WTC11 (cell line): Measurements from ENCODE around the gene CD96. TPM values are rescaled to one million over a fixed set of nuclear protein-coding genes. Genes with fewer than 3 reads are reported as not detected.

ENCODE experiments used
- ATAC-seq: fragments of 200-7000 bp; cut with Tn5 transposase; 2 replicates; pipeline ENCODE4 v1.10.0; 2021; ENCODE audit warnings: mild to moderate bottlenecking, moderate library complexity
- CTCF ChIA-PET: fragments of 300-600 bp; sonication (Branson Sonifier 250); formaldehyde crosslinking; loops from one replicate; lab custom pipeline; 2021; ENCODE audit warnings: antibody characterized with exemption; lab: Charles Lee
- POLR2A ChIA-PET: fragments of 350-600 bp; sonication (Branson Sonifier 250); formaldehyde crosslinking; loops from one replicate; lab custom pipeline; 2021; ENCODE audit warnings: antibody characterized with exemption; lab: Charles Lee
- DNase-seq: peaks from one replicate; pipeline ENCODE4 v3.0.0; 2021; ENCODE audit warnings: low spot score
- H3K27ac Mint-ChIP-seq: 2 replicates; pipeline ENCODE4 v1.8.0; 2021; ENCODE audit warnings: mixed read lengths
- H3K27me3 Mint-ChIP-seq: 2 replicates; pipeline ENCODE4 v1.8.0; 2021; ENCODE audit warnings: low read depth, mild to moderate bottlenecking, moderate library complexity, mixed read lengths
- H3K36me3 Mint-ChIP-seq: 2 replicates; pipeline ENCODE4 v1.8.0; 2021; ENCODE audit warnings: mixed read lengths
- H3K4me1 Mint-ChIP-seq: 2 replicates; pipeline ENCODE4 v1.8.0; 2022; ENCODE audit warnings: mixed read lengths
- H3K4me3 Mint-ChIP-seq: 2 replicates; pipeline ENCODE4 v1.8.0; 2021; ENCODE audit warnings: mild to moderate bottlenecking, moderate library complexity, mixed read lengths
- H3K9me3 Mint-ChIP-seq: 2 replicates; pipeline ENCODE4 v1.8.0; 2021; ENCODE audit warnings: mixed read lengths
- CBFB ChIP-seq: sonication (generic); formaldehyde crosslinking; IDR thresholded peaks from 2 replicates; pipeline ENCODE4 v1.8.1; 2022; ENCODE audit warnings: mild to moderate bottlenecking, low read depth, missing genetic modification reagents
- ETV6 ChIP-seq: sonication (generic); formaldehyde crosslinking; IDR thresholded peaks from 2 replicates; pipeline ENCODE4 v1.8.1; 2022; ENCODE audit warnings: mild to moderate bottlenecking, missing genetic modification reagents
- GTF2I ChIP-seq: fragments of 250-450 bp; sonication (Bioruptor Pico); conservative IDR thresholded peaks from 2 replicates; pipeline ENCODE4 v1.4.0; 2021; ENCODE audit warnings: mild to moderate bottlenecking
- JAZF1 ChIP-seq: fragments of 250-450 bp; sonication (Bioruptor Pico); IDR thresholded peaks from 2 replicates; pipeline ENCODE4 v1.9.0; 2021; ENCODE audit warnings: moderate library complexity, mild to moderate bottlenecking, inconsistent platforms
- NFYB ChIP-seq: sonication (generic); formaldehyde crosslinking; conservative IDR thresholded peaks from 2 replicates; pipeline ENCODE4 v1.8.0; 2022; ENCODE audit warnings: low read depth, missing genetic modification reagents
- NR1H2 ChIP-seq: sonication (generic); formaldehyde crosslinking; IDR thresholded peaks from 2 replicates; pipeline ENCODE4 v1.9.0; 2021; ENCODE audit warnings: mild to moderate bottlenecking, moderate library complexity, missing genetic modification reagents
- NR2C2 ChIP-seq: sonication (generic); formaldehyde crosslinking; IDR thresholded peaks from 2 replicates; pipeline ENCODE4 v1.8.0; 2022; ENCODE audit warnings: mild to moderate bottlenecking, missing genetic modification reagents
- RORB ChIP-seq: fragments of 250-450 bp; sonication (Bioruptor Pico); IDR thresholded peaks from 2 replicates; pipeline ENCODE4 v1.9.0; 2021; ENCODE audit warnings: mild to moderate bottlenecking
- SMAD4 ChIP-seq: sonication (generic); formaldehyde crosslinking; IDR thresholded peaks from 2 replicates; pipeline ENCODE4 v1.8.0; 2022; ENCODE audit warnings: mild to moderate bottlenecking, missing genetic modification reagents
- TEAD4 ChIP-seq: sonication (generic); formaldehyde crosslinking; IDR thresholded peaks from 2 replicates; pipeline ENCODE4 v1.8.0; 2022; ENCODE audit warnings: mild to moderate bottlenecking, missing genetic modification reagents
- ZBTB21 ChIP-seq: sonication (generic); formaldehyde crosslinking; IDR thresholded peaks from 2 replicates; pipeline ENCODE4 v1.8.1; 2023; ENCODE audit warnings: mild to moderate bottlenecking, missing genetic modification reagents, borderline replicate concordance
- ZNF121 ChIP-seq: sonication (generic); formaldehyde crosslinking; IDR thresholded peaks from 2 replicates; pipeline ENCODE4 v1.8.0; 2023; ENCODE audit warnings: missing genetic modification reagents
- ZNF263 ChIP-seq: sonication (generic); formaldehyde crosslinking; IDR thresholded peaks from 2 replicates; pipeline ENCODE4 v1.8.1; 2022; ENCODE audit warnings: low read depth, mild to moderate bottlenecking, moderate library complexity, missing genetic modification reagents
- ZNF396 ChIP-seq: fragments of 250-450 bp; sonication (Bioruptor Pico); IDR thresholded peaks from 2 replicates; pipeline ENCODE4 v1.8.0; 2021; ENCODE audit warnings: mild to moderate bottlenecking, moderate library complexity, borderline replicate concordance
- total RNA-seq: library from RNA; stranded (reverse); gene quantifications from 3 replicates; pipeline ENCODE4 v1.2.3, GENCODE V29; 2021
- TF ChIP-seq, protein P1 (sequence below): sonication (generic); formaldehyde crosslinking; IDR thresholded peaks from 2 replicates; pipeline ENCODE4 v1.8.0; 2022; ENCODE audit warnings: missing genetic modification reagents
- TF ChIP-seq, protein P2 (sequence below): sonication (generic); formaldehyde crosslinking; IDR thresholded peaks from 2 replicates; pipeline ENCODE4 v1.8.1; 2022; ENCODE audit warnings: mild to moderate bottlenecking, missing genetic modification reagents, moderate library complexity, borderline replicate concordance
- TF ChIP-seq, protein P3 (sequence below): sonication (generic); formaldehyde crosslinking; IDR thresholded peaks from 2 replicates; pipeline ENCODE4 v1.8.1; 2023; ENCODE audit warnings: mild to moderate bottlenecking, missing genetic modification reagents, moderate library complexity
- TF ChIP-seq, protein P4 (sequence below): fragments of 250-450 bp; sonication (Bioruptor Pico); IDR thresholded peaks from 2 replicates; pipeline ENCODE4 v1.8.0; 2021; ENCODE audit warnings: mild to moderate bottlenecking
- TF ChIP-seq, protein P5 (sequence below): fragments of 250-450 bp; sonication (Bioruptor Pico); conservative IDR thresholded peaks from 2 replicates; pipeline ENCODE4 v1.9.0; 2021; ENCODE audit warnings: mild to moderate bottlenecking
- TF ChIP-seq, protein P6 (sequence below): fragments of 250-450 bp; sonication (Bioruptor Pico); IDR thresholded peaks from 2 replicates; pipeline ENCODE4 v2.1.2; 2022; ENCODE audit warnings: mild to moderate bottlenecking, moderate library complexity
- TF ChIP-seq, protein P7 (sequence below): sonication (generic); formaldehyde crosslinking; IDR thresholded peaks from 2 replicates; pipeline ENCODE4 v1.8.1; 2022; ENCODE audit warnings: low read depth, mild to moderate bottlenecking, moderate library complexity, missing genetic modification reagents, borderline replicate concordance
- TF ChIP-seq, protein P8 (sequence below): fragments of 250-450 bp; sonication (Bioruptor Pico); IDR thresholded peaks from 2 replicates; pipeline ENCODE4 v1.9.0; 2021; ENCODE audit warnings: moderate library complexity, mild to moderate bottlenecking, inconsistent platforms, borderline replicate concordance
- TF ChIP-seq, protein P9 (sequence below): sonication (generic); formaldehyde crosslinking; IDR thresholded peaks from 2 replicates; pipeline ENCODE4 v1.8.1; 2023; ENCODE audit warnings: mild to moderate bottlenecking, missing genetic modification reagents

CD96 gene
- total RNA-seq, 1 experiment from 2014 or later, result 0.33 TPM

DNA sequence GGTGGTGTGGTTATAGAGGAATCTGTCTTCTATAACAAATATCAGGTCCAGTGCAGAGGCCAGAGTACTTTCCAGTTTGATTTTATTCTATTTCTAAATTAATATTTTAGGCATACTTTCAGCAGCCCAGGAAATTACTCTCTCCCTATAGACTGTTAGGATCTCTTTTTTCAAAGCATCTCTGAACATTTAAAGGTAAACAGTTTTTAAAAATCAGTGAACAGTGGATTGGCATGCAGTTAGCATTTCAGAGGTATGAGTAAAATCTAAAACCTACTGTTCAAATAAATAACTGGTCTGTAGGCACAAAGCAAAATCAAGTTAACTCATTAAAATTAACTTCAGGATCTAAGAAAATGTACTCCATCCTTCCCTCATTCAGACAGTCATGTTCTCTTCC lies 50.1 kb downstream of the CD96 start (continued):
- TF ChIP-seq, protein P1, sequence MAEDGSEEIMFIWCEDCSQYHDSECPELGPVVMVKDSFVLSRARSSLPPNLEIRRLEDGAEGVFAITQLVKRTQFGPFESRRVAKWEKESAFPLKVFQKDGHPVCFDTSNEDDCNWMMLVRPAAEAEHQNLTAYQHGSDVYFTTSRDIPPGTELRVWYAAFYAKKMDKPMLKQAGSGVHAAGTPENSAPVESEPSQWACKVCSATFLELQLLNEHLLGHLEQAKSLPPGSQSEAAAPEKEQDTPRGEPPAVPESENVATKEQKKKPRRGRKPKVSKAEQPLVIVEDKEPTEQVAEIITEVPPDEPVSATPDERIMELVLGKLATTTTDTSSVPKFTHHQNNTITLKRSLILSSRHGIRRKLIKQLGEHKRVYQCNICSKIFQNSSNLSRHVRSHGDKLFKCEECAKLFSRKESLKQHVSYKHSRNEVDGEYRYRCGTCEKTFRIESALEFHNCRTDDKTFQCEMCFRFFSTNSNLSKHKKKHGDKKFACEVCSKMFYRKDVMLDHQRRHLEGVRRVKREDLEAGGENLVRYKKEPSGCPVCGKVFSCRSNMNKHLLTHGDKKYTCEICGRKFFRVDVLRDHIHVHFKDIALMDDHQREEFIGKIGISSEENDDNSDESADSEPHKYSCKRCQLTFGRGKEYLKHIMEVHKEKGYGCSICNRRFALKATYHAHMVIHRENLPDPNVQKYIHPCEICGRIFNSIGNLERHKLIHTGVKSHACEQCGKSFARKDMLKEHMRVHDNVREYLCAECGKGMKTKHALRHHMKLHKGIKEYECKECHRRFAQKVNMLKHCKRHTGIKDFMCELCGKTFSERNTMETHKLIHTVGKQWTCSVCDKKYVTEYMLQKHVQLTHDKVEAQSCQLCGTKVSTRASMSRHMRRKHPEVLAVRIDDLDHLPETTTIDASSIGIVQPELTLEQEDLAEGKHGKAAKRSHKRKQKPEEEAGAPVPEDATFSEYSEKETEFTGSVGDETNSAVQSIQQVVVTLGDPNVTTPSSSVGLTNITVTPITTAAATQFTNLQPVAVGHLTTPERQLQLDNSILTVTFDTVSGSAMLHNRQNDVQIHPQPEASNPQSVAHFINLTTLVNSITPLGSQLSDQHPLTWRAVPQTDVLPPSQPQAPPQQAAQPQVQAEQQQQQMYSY (CRISPR knock-in tag), result no peak
- TF ChIP-seq NFYB (CRISPR knock-in tag), result no peak
- TF ChIP-seq, protein P2, sequence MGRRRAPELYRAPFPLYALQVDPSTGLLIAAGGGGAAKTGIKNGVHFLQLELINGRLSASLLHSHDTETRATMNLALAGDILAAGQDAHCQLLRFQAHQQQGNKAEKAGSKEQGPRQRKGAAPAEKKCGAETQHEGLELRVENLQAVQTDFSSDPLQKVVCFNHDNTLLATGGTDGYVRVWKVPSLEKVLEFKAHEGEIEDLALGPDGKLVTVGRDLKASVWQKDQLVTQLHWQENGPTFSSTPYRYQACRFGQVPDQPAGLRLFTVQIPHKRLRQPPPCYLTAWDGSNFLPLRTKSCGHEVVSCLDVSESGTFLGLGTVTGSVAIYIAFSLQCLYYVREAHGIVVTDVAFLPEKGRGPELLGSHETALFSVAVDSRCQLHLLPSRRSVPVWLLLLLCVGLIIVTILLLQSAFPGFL (CRISPR knock-in tag), result no peak
- TF ChIP-seq, protein P3, sequence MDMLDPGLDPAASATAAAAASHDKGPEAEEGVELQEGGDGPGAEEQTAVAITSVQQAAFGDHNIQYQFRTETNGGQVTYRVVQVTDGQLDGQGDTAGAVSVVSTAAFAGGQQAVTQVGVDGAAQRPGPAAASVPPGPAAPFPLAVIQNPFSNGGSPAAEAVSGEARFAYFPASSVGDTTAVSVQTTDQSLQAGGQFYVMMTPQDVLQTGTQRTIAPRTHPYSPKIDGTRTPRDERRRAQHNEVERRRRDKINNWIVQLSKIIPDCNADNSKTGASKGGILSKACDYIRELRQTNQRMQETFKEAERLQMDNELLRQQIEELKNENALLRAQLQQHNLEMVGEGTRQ, result no peak
- no peak for TF ChIP-seq JAZF1 (CRISPR knock-in tag)
- TF ChIP-seq ZNF263, result no peak
- TF ChIP-seq NR1H2 (CRISPR knock-in tag), result no peak
- TF ChIP-seq CBFB, result no peak

DNA sequence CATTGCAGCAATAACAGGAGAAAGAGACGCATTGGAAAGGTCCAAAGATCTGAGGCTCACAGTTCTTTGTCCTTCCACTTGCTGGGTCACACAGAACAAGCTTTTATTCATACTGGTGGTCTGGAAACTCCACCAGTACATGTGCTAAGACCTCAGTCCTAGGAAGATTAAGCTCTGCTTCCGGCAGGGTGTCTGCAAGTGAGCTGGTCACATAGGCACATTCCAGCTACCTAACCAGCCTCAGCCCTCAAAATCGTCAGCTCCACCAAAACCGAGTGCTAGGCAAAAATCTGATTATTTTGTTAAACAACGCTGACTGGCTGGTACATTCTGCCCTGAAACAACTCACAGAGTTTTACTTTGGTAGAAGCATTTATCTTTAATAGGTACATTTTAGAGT lies 50.9 kb downstream of the CD96 start:
- H3K4me3 Mint-ChIP-seq, result no peak overlapping the region
- H3K9me3 Mint-ChIP-seq, result peaks cover 6% of the 10 kb centered on the region
- 0 out of 2 replicates have a peak, but pooled peaks cover 5% of the 10 kb centered on the region for H3K4me1 Mint-ChIP-seq
- H3K36me3 Mint-ChIP-seq, result no peaks in the 10 kb centered on the region
- DNase-seq, result no peak
- POLR2A ChIA-PET, result no interaction called here
- H3K27me3 Mint-ChIP-seq, result peaks cover 3% of the 10 kb centered on the region; the same call in 1 of the 2 replicates
- CTCF ChIA-PET, result interaction anchor here (0.9 kb wide), 1 partner anchor 98 kb away, joined by 4 read pairs; no protein-coding TSS in a partner anchor
- no peak overlapping the region for H3K27ac Mint-ChIP-seq
- no peak for ATAC-seq
- TF ChIP-seq NFYB (CRISPR knock-in tag), result no peak
- TF ChIP-seq, protein P4, sequence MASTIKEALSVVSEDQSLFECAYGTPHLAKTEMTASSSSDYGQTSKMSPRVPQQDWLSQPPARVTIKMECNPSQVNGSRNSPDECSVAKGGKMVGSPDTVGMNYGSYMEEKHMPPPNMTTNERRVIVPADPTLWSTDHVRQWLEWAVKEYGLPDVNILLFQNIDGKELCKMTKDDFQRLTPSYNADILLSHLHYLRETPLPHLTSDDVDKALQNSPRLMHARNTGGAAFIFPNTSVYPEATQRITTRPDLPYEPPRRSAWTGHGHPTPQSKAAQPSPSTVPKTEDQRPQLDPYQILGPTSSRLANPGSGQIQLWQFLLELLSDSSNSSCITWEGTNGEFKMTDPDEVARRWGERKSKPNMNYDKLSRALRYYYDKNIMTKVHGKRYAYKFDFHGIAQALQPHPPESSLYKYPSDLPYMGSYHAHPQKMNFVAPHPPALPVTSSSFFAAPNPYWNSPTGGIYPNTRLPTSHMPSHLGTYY (CRISPR knock-in tag), result no peak
- TF ChIP-seq, protein P5, sequence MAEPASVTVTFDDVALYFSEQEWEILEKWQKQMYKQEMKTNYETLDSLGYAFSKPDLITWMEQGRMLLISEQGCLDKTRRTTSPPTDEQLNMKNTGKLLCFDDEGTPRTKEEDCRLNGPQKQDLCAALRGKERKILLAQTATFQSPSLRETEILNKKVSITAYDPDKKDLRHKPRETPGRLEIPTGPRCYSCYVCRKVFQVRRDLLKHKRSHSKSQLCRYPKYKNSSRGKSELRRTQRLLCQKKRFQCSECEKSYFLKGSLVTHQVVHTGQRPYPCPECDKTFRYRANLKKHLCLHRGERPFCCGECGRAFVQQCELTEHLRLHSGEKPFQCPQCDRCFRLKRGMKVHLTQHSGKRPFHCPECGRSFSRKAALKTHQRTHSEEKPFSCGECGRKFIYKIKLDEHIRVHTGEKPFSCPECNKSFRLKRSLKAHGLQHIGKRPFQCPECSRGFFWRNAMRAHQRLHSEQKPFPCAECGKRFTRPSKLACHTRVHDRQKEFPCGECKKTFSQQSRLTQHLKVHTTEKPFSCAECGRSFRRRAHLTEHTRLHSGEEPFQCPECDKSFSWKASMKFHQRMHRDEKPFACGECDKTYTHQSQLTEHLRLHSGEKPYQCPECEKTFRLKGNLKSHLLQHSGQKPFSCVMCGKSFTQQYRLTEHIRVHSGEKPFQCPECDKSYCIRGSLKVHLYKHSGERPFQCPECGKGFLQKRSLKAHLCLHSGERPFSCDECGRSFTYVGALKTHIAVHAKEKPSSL, result no peak
- TF ChIP-seq ZNF121 (CRISPR knock-in tag), result no peak
- no peak for TF ChIP-seq SMAD4
- TF ChIP-seq ZBTB21 (CRISPR knock-in tag), result no peak
- no peak for TF ChIP-seq ZNF396 (CRISPR knock-in tag)
- no peak for TF ChIP-seq ETV6
- no peak for TF ChIP-seq RORB (CRISPR knock-in tag)
- TF ChIP-seq, protein P6, sequence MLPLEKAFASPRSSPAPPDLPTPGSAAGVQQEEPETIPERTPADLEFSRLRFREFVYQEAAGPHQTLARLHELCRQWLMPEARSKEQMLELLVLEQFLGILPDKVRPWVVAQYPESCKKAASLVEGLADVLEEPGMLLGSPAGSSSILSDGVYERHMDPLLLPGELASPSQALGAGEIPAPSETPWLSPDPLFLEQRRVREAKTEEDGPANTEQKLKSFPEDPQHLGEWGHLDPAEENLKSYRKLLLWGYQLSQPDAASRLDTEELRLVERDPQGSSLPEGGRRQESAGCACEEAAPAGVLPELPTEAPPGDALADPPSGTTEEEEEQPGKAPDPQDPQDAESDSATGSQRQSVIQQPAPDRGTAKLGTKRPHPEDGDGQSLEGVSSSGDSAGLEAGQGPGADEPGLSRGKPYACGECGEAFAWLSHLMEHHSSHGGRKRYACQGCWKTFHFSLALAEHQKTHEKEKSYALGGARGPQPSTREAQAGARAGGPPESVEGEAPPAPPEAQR (CRISPR knock-in tag), result no peak
- no peak for TF ChIP-seq GTF2I
- TF ChIP-seq, protein P7, sequence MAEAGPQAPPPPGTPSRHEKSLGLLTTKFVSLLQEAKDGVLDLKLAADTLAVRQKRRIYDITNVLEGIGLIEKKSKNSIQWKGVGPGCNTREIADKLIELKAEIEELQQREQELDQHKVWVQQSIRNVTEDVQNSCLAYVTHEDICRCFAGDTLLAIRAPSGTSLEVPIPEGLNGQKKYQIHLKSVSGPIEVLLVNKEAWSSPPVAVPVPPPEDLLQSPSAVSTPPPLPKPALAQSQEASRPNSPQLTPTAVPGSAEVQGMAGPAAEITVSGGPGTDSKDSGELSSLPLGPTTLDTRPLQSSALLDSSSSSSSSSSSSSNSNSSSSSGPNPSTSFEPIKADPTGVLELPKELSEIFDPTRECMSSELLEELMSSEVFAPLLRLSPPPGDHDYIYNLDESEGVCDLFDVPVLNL, result no peak
- no peak for TF ChIP-seq NR2C2 (CRISPR knock-in tag)
- TF ChIP-seq, protein P8, sequence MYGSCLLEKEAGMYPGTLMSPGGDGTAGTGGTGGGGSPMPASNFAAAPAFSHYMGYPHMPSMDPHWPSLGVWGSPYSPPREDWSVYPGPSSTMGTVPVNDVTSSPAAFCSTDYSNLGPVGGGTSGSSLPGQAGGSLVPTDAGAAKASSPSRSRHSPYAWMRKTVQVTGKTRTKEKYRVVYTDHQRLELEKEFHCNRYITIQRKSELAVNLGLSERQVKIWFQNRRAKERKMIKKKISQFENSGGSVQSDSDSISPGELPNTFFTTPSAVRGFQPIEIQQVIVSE (CRISPR knock-in tag), result no peak
- no peak for TF ChIP-seq TEAD4 (CRISPR knock-in tag)
- TF ChIP-seq, protein P9, sequence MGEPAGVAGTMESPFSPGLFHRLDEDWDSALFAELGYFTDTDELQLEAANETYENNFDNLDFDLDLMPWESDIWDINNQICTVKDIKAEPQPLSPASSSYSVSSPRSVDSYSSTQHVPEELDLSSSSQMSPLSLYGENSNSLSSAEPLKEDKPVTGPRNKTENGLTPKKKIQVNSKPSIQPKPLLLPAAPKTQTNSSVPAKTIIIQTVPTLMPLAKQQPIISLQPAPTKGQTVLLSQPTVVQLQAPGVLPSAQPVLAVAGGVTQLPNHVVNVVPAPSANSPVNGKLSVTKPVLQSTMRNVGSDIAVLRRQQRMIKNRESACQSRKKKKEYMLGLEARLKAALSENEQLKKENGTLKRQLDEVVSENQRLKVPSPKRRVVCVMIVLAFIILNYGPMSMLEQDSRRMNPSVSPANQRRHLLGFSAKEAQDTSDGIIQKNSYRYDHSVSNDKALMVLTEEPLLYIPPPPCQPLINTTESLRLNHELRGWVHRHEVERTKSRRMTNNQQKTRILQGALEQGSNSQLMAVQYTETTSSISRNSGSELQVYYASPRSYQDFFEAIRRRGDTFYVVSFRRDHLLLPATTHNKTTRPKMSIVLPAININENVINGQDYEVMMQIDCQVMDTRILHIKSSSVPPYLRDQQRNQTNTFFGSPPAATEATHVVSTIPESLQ (CRISPR knock-in tag), result no peak
